Measurements from ENCODE around the gene PTPRO. TPM values are rescaled to one million over a fixed set of nuclear protein-coding genes. Genes with fewer than 3 reads are reported as not detected.

Gene PTPRO
- total RNA-seq, 2 donors from 2014 or later, result 1.3 to 2.6 TPM

DNA sequence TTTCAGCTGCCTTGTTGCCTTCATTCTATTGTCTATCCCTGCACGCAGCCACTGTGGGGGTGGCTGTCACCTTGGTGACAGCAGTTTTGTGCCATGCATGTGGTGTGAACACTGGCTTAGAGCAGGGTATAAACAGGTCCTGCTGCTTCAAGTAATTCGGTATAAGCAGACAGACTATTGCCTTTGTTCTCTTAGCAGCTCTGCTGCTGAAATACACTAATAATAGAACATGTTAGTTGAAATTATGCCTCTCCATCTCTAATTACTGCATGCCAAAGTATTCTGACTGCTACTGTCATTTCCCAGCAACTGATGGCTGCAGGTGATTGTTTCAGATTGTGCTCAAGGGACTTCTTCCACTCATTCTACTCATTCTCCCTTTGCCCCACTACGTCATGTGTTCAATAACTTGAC is 34.6 kb downstream of the PTPRO start:
- WGBS, 2 donors, result 46 to 54% methylated on average over 3 of the region's 3 CpGs
- TF ChIP-seq POLR2A (IDR thresholded peaks at IDR 0.05) (no peak), CTCF (IDR thresholded peaks at IDR 0.05) (no peak)
- Histone ChIP-seq H3K27ac (no peak overlapping the region), H3K9me3 (no peaks in the 10 kb centered on the region), H3K4me1 (no peaks in the 10 kb centered on the region), H3K4me3 (no peak overlapping the region), H3K27me3 (no peaks in the 10 kb centered on the region), H3K36me3 (replicated peaks in 1 of 2; ENCODE audit: insufficient read depth in 1 of 2, low read depth in 2 of 2) (no peaks in the 10 kb centered on the region)
- intact Hi-C loops (cut with DNase I), result no loop called here
- no peak for DNase-seq
- no peak for ATAC-seq

GRCh38 chr12:15364221-15365160 is 42.2 kb downstream of the PTPRO start:
- 34 to 35% methylated on average over 4 of the region's 4 CpGs for WGBS, 2 donors
- no peaks in the 10 kb centered on the region for H3K27me3 ChIP-seq
- no peak for DNase-seq

DNA sequence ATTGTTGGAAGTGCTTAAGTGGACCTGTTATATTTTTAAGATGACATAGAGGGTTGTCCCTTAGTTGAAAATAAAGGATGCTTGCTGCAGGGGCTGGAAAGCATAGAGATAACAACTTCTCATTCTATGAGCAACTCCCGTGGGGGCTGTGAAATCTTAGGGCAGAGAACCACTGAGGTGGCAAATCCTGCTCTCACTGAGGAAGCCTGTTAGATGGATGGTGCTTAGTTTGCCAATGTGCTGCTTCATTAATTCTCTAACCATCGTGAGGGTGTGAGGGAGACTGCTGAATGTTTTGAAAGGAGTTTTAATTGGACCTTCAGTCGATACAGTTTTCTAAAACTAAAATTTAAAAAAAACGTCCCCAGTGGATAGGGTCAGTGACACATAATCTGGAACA is 46.5 kb downstream of the PTPRO start:
- H3K27ac ChIP-seq, result no peak overlapping the region
- no peaks in the 10 kb centered on the region for H3K27me3 ChIP-seq
- H3K9me3 ChIP-seq, result no peaks in the 10 kb centered on the region
- intact Hi-C loops (cut with DNase I), result no loop called here
- no peak for ATAC-seq
- 46 to 47% methylated on average over 4 of the region's 4 CpGs for WGBS, 2 donors
- no peak overlapping the region for H3K4me3 ChIP-seq
- peaks cover 5% of the 10 kb centered on the region for H3K4me1 ChIP-seq
- no peak for DNase-seq
- TF ChIP-seq POLR2A (IDR thresholded peaks at IDR 0.05) (no peak), CTCF (IDR thresholded peaks at IDR 0.05) (no peak)
- no peaks in the 10 kb centered on the region for H3K36me3 ChIP-seq (replicated peaks in 1 of 2; ENCODE audit: insufficient read depth in 1 of 2, low read depth in 2 of 2)

More at GRCh38 chr12:15364221-15365160, 42.2 kb downstream of the PTPRO start:
- intact Hi-C loops (cut with DNase I), result no loop called here
- Histone ChIP-seq H3K4me1 (peaks cover 5% of the 10 kb centered on the region), H3K27ac (no peak overlapping the region), H3K4me3 (no peak overlapping the region), H3K36me3 (replicated peaks in 1 of 2; ENCODE audit: insufficient read depth in 1 of 2, low read depth in 2 of 2) (no peaks in the 10 kb centered on the region), H3K9me3 (no peaks in the 10 kb centered on the region)
- TF ChIP-seq CTCF (IDR thresholded peaks at IDR 0.05), result no peak
- no peak for TF ChIP-seq POLR2A (IDR thresholded peaks at IDR 0.05)
- no peak for ATAC-seq

DNA sequence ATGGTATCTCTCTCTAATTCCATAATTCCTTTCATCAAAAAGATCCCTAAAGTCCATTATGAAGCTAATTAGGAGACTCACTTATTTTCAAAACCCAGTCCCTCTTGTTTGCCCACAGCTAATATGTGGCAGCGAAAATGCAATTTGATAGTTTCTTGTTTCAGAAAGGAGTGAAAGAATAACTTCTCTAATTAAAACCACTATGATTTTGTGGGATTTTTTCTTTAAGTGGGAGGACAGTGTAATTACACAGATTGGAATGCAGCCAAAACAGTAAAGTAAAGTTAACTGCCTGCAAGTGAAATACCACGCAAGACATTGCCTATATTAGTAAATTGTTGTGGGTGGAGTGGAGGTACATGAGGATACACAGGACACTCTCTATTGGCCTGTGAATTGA is 50.0 kb downstream of the PTPRO start:
- Histone ChIP-seq H3K9me3 (no peaks in the 10 kb centered on the region), H3K4me3 (no peak overlapping the region), H3K27ac (no peak overlapping the region), H3K4me1 (no peaks in the 10 kb centered on the region), H3K27me3 (no peaks in the 10 kb centered on the region), H3K36me3 (replicated peaks in 1 of 2; ENCODE audit: insufficient read depth in 1 of 2, low read depth in 2 of 2) (no peaks in the 10 kb centered on the region)
- TF ChIP-seq CTCF (IDR thresholded peaks at IDR 0.05) (no peak), POLR2A (IDR thresholded peaks at IDR 0.05) (no peak)
- ATAC-seq, result no peak
- no peak for DNase-seq
- 79 to 81% methylated on average over 2 of the region's 2 CpGs for WGBS, 2 donors
- intact Hi-C loops (cut with DNase I), result no loop called here

DNA sequence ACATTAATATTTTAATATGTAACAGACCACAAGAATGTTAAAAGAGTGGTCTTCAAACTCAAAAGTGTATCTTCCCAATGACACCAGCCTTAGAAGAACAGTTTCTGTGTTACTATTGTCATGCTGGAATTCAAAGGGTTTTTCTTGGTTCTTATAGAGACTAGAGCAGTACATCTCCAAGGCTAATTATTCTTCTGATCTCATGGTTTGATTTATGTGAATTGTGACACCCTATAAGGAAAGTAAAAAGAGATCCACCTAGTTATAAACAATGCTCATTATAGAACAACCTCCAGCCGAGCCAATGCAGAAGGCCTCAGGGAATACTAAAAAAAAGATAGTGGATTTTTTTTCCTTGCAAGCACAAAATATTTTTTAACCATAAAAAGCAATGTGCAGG is 65.5 kb downstream of the PTPRO start:
- intact Hi-C loops (cut with DNase I), result no loop called here
- 32 to 38% methylated on average over 1 of the region's 1 CpG for WGBS, 2 donors
- Histone ChIP-seq H3K36me3 (replicated peaks in 1 of 2; ENCODE audit: insufficient read depth in 1 of 2, low read depth in 2 of 2) (no peaks in the 10 kb centered on the region), H3K4me3 (no peak overlapping the region), H3K27me3 (no peaks in the 10 kb centered on the region), H3K9me3 (no peaks in the 10 kb centered on the region), H3K27ac (no peak overlapping the region), H3K4me1 (no peaks in the 10 kb centered on the region)
- no peak for DNase-seq
- ATAC-seq, result no peak
- TF ChIP-seq POLR2A (IDR thresholded peaks at IDR 0.05), result no peak
- TF ChIP-seq CTCF (IDR thresholded peaks at IDR 0.05), result no peak

Measured in body of pancreas (tissue), 4 donors.